ENCODE results near the gene DPM3.

GRCh38 chr1:155170101-155170785 is 29.9 kb upstream of the DPM3 start:
- TF ChIP-seq POLR2A (IDR thresholded peaks at IDR 0.05) (no peak), CTCF (IDR thresholded peaks at IDR 0.05) (no peak)
